HT-29 (cell line): Measurements from ENCODE around the gene SEC63. TPM values are rescaled to one million over a fixed set of nuclear protein-coding genes. Genes with fewer than 3 reads are reported as not detected.
"Not testable (repeated sequence)": the region's sequence is repeated elsewhere in the genome, so short reads cannot be mapped to it uniquely, and the experiment has no call there.

Experiments used
- DNase-seq: peaks from one replicate; pipeline ENCODE4 v3.0.0-alpha.2; 2015; ENCODE audit warnings: low spot score
- total RNA-seq: library from RNA; depleted of rRNA; stranded (reverse); fragments of >200 nt; shearing (Covaris generic); gene quantifications from 2 replicates; pipeline ENCODE4 v1.2.3, GENCODE V29; 2014

Gene SEC63
- total RNA-seq, 1 experiment from 2014 or later, result 9.6 TPM

DNA sequence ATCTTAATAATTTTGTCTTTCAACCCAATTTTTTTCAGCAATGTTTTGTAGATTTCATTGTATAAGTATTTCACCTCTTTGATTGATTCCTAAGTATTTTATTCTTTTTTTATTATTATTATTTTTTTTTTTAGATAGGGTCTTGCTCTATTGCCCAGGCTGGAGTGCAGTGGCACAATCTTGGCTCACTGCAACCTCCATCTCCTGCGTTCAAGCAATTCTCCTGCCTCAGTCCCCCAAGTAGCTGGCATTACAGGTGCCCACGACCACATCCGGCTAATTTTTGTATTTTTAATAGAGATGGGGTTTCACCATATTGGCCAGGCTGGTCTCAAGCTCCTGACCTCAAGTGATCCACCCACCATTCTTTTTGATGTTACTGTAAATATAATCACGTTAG, 97.0 kb downstream of the SEC63 start:
- not testable (repeated sequence) for DNase-seq

DNA sequence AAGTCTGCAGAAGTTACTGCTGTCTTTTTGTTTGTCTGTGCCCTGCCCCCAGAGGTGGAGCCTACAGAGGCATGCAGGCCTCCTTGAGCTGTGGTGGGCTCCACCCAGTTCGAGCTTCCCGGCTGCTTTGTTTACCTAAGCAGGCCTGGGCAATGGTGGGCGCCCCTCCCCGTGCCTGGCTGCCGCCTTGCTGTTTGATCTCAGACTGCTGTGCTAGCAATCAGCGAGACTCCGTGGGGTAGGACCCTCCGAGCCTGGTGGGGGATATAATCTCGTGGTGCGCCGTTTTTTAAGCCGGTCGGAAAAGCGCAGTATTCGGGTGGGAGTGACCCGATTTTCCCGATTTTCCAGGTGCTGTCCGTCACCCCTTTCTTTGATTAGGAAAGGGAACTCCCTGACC, 97.9 kb downstream of the SEC63 start:
- DNase-seq, result peak; percentile 22

DNA sequence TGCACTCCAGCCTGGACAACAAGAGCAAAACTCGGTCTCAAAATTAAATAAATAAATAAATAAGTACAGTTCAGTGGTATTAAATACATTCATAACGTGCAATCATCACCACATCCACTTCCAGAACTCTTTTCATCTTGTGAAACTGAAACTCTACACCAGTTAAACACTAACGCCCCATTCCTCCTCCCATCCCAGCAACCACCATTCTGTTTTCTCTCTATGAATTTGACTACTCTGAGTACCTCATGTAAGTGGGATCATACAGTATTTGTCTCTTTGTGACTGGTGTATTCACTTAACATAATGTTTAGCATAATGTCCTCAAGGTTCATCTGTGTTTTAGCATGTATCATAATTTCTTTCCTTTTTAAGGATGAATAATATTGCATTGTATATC, 104.8 kb downstream of the SEC63 start:
- no peak for DNase-seq

DNA sequence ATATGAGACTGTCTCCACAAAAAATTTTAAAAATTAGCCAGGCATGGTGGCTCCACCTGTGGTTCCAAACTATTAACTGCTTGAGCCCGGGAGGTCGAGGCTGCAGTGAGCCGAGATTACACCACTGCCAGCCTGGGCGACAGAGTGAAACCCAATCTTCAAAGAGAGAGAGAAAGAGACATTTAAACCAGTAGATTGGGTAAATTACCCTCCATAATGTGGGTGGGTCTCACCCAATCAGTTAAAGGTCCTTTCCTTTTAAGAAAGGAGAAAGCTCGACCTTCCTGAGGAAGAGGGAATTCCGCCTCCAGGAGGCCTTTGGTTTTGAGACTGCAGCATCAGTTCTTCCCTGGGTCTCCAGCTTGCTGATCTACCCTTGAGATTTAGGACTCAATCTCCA, 108.7 kb downstream of the SEC63 start:
- no peak for DNase-seq

DNA sequence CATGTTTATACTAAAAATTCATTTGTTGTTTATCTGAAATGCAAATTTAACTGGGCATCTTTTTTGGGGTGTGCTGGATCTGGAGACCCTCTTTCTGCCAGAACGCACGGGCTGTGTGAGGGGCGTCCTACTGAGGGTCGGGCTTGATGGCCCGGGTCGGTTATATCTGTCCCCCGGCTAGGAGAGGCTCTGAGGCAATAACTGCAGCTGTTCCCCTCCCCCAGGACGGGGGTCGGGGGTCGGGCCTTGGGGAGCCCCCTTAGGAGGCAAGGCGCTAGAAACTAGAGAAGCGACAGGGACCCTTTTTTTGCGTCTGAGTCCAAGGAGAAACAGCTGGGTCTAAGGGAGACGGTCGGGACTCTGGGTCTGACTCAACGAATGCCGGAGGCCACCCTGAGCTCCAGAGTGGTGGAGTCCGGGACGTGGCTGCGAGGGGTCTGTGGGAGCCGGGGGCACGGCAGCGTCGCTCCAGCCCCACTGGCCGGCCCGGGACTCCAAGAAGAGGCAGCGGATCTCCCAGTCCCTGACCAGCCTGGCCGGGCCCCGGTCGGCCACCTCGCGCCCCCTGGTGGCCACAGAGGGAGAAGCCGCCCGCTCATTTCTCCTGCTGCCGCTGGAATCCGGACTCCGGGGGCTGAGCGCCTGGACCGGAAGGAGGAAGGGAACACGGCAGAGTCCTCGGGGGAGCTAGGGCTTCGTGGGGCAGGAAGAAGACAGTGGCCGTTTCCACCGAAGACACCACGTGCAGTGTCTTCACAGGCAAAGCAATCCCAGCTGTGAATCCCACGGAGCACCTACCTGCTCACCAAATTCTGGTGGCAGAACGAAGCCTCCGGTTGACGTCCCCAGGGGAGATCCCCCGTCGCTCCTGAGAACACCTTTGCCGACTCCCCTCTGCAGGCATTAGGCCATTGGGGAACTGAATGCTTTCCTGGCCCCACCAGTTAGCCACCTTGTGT, 109.9 kb downstream of the SEC63 start:
- DNase-seq, result peak; percentile 76

DNA sequence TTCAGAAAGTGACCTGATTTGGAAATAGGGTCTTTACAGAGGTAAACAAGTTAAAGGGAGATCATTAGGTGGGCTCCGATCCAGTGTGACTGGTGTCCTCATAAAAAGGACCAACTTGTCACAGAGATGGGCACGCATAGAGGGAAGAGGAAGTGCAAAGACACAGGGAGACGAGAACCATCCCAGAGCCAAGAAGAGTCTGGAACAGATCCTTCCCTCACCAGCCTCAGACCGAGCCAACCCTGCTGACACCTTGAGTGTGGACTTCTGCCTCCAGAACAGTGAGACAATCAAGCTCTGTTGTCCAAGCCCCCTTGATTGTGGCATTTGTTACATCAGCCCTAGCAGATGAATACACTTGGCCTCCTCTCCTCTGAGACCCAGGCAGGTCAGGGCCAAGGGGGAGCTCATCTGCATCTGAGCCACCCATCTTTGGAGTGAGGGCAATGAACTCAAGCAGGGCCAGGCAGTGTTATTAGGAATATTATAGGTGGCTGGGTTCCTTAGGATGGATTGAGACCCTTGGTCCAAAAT, 111.7 kb downstream of the SEC63 start:
- DNase-seq, result no peak

DNA sequence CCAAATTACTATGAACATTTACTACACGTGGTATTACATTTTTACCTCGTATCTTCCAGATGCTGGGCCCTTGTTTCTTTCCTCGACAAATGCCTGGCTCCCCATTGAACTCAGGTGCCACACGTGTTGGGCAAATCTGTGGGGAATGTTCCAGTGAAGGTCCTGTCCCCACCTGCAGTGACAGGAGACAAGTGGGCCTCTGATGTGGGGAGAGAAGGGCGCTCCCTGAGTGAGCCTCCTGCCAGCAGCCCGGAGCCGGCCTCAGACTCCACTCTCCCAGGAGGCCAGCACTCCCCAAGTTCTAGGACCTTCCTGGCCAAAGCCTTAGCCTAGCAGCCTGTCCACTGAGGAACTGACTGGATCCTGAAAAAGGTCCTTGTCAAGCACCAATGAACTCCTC, 112.2 kb downstream of the SEC63 start:
- no peak for DNase-seq

DNA sequence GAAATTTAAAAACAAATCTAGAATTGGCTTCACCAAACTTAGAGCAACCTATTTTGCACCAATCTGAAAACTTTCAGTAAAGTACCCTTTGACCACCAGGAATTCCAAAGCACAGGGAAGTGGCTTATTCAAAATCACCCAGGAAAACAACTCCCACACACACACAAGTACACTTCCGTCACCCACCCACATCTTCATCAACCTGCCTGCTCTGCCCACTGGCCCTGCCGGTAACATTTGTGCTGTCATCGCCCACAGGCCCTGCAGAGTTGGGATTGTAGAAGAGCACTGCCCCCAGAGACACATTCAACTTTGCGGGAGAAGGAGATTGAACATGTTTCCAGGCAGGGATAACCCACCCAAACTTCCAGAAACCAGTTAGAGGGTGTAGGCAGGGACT, 114.6 kb downstream of the SEC63 start:
- DNase-seq, result no peak

DNA sequence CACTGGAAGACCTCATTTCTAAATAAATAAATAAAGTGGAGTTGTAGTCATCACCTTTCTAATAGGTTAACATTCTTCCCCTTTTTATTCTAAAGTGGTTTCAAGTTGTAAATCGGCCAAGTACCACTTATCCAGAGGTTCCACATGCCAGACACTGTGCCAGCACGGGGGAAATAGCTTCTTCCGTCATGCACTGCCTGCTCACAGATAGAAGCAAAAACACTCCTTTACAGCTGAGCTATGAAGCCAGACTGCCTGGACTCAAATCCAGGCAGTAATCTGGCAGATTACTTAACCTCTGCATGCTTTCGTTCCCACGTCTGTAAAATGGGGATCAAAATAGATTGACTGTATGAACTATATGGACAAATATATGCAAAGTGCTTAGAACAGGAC, 116.7 kb downstream of the SEC63 start:
- DNase-seq, result no peak

DNA sequence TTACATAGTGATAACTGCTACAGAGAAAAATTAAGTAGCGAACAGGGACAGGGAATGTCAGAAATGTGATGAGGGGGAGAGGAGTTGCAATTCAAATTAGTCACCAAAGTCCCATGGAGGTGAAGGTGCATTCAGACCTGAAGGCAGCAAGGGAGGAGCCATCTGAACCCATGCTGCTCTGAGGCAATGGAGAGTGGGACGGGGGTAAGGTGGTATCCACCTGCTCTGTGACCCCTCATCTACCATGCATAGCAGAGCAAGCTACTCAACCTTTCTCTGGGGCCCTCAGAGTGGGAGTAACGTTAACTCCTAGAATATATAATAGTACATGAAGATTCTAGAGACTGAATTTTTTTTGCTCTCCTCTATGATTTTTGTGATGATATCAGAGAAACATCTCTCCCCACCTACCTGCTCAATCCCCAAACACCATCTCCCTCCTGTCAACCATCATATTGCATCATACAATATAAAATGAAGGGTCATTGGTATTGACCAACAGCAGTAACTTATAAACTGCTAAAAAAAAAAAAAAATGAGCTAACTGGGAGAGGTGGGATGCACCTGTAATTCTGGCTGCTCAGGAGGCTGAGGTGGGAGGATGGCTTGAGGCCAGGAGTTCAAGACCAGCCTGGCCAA, 117.3 kb downstream of the SEC63 start:
- no peak for DNase-seq

DNA sequence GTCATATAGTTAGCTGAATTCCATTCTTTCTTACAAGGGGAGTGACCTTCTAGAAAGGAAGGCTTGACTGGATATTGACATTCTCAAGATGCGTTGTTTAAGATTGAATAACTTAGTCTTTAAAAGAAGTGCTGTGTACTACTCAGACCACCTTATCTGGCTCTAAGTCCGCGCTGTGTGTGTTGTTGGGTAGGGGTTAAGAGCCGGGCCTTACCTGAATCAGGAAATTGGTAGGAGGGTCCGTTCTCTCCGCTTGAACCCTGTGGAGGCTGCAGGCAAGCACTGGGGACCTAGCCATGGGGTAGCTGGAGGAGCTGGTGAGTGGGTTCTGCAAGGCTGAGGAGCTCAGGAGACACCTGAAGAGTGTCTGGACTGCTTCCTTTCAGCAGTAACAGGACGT, 124.9 kb downstream of the SEC63 start:
- no peak for DNase-seq

DNA sequence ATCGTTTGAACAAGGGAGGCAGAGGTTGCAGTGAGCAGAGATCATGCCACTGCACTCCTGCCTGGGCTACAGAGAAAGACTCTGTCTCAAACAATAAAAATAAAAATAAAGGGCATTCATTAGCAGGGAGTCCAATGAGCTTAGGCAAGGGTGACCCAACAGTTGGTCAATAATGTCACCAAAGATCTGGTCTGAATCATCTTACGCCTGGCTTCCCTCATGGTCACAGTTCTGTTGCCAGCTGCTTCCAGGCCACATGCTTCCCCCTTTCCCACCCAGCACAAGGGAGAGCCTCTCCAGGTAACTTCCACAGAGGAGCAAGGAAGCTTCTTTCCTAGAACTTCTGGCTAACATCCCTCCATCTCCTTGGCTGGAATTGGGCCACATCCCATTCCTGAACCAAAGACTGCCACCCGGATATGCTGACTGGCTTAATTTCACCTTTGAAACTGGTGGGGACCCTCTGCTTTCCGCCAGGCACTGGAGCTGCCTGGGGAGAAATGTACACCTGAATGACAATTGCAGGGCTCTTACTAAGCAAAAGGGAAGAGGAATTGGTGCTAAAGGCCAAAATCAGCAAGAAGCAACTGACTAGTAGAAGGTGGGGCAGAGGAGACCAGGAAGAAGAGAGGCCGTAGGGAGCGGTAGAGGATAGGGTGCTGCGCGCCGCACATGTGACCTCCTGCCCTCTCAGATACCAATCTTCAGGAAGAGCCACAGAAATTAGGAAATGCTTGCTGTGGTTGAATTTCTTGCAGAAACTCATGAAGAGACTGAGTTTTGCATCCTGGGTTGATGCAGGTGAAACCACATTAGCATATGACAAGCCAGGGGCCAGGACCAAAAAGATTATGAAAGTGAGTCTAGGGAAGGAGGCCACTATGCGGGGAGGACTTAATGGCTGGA, 125.6 kb downstream of the SEC63 start:
- DNase-seq, result no peak

DNA sequence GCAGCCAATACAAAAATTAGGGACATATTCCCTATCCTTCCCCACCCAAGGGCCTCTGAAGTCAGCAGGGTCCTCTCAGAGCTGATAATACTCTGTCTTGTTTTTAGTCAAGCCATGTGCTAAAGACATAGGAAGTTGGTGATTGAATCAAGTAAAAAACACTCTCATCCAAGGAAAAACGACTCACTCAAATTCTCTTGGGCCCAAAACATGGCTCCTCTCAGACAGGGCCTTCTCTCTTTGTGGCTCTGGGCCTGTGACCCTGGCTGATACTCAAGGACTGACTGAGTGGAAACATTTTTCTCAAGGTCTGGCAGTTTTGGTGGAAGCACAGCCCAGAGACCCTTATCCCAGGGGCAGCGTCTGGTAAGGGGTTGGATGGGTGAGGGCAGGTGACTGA, 127.9 kb downstream of the SEC63 start:
- DNase-seq, result no peak

DNA sequence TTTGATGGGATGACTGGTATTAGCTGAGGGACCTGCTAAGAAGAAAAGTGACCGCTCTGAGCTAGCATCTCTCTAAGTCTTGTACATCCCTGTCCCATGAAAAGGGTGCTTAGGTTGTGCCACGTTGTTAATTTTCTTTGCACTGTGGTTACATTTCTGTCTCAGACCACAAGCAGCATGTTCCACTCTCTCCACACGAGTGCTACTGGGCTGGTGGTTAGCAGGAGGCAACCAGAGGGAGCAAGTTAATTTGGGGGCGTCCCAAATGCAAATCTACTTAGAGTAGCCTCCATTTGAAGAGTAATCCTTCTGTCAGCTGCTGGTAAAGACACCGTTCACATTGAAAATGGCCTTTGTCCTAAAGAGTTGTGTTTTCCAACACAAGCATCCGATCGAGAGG, 130.5 kb downstream of the SEC63 start:
- DNase-seq, result no peak

DNA sequence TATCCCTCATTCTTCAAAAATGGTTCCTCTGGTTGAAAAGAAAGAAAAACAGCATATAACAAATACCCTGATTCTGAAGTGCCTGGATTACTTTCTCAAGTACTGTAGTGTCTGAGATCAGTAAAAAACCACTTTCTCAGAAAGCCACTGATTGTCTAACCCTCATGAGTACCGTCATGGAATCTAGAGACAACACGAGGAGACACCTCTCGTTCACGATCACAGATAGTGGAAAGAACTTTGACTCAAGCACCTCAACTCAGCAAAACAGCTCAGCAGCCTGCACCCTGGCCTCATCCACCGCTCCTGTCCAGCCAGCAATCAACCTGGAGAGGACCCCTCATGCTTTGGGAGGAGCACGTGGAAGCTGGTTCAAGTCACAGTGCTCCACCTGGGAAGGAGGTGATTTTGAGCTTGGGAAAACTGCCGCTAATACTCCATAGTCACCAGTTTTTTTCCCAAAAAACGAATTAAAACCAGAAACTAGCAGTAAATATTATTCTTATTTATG, 134.9 kb downstream of the SEC63 start:
- DNase-seq, result no peak

DNA sequence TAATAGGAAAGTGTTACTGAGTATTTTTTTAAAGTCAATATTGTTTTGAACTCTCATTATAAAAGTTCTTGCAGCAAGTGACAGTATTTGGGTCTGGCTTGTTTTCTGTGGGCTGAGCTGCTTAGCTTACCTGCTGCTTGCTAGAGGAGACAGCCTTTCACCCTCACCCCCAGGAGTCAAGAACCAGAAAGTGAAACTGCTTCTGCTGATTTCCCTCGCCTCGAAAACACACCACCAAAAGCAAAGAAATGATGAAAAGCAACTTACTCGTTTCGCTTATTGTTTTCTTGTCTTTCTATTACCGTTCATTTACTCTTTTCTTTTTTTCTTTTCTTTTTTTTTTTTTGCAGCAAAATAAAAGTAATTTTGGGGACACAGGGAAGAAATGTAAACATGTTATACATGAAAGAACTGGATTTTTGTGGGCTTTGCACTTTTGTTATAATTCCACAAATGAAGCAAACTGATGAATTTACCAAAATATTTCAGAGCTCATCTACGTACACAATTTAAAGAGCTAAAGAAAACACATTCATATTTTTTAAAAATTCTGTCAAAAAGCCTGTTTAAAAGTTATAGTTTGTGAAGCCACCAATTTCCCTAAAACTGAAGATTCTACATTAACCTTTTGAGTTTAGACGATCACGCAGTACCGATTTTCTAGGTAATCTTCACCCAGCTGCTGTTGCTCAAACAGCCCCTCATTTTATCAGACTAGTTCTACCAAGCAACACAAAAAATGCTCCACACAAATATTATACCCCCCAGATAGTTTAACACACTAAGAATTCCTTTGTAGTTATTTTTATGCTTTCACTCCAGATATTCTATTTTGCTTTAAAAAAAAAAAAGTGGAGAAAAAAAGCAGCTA, 135.6 kb downstream of the SEC63 start:
- no peak for DNase-seq

DNA sequence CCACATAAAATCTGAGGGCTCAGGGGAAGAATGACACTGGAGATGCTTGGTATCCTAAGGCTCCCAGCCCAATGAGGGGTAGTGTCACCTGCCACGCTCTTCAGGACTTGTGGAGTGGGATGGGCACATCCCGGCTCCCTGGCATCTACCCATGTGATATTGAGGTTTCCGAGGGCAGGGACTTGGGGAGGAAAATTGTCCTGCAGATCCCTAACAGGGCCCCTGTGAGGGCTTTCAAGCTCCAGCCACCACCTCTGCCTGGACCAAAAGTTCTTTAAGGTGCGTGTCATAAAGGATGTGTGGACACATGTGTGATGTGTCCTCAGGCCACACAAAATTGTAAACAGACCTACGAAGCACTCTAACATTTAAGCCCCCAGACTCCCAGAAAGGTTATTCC, 136.4 kb downstream of the SEC63 start:
- no peak for DNase-seq

DNA sequence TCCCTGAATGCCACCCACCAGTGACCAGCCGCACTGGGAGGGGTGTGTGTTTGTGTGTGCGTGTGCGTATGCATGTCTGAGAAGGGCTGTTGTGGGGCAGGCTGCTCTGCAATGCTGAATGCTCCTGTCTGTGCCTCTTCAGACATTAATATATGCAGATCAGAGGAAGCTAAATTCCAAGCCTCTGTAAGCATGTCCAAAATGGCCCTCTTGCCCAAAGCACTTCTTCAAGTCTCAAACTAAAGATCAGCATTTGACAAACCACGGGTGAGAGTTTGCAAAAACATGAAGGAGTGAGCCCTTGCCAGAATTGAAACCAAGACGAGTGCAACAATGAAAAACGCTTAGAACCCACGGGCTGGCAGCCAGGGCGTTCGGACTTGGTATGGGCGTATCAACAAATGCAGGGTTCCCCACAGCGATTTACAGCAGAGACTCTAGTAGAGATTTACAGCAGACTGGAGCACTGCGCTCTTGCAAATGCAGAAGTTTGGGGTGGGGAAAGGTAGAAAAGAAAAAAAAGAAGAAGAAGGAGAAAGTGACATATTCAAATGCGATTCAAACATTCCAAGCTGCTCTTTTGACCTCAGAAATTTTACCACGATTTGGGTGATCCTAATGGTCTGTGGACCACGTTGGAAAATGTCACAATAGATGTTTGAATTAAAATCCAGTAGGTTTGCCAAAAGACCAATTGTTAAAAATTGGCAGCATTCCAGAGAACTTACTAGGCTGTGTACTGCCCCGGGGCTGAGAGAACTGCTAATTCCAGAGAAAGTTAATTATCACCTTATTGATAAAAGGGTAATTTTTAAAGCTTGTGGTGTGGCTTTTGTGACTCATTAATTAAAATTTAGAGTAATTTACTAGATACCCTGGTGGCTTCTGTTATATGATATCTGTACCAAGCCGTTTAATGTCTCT, 137.4 kb downstream of the SEC63 start:
- no peak for DNase-seq

DNA sequence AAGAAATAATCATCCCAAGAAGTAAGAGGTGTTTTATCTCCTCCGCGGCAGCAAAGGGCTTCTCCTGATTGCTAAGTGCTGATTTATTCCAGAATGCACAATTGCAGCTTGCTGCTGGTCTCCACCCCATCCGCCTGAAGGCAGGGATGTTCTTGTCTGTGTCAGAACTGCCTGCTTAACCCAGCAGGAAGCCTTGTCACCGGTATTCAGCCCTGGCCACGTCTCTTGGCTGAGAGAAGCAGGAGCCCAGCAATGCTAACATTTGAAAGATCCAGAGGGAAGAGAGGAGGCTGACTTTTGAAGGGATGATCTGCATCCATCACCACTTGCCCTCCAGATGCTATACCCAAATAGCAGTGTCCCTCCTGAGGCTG, 138.1 kb downstream of the SEC63 start:
- DNase-seq, result no peak

DNA sequence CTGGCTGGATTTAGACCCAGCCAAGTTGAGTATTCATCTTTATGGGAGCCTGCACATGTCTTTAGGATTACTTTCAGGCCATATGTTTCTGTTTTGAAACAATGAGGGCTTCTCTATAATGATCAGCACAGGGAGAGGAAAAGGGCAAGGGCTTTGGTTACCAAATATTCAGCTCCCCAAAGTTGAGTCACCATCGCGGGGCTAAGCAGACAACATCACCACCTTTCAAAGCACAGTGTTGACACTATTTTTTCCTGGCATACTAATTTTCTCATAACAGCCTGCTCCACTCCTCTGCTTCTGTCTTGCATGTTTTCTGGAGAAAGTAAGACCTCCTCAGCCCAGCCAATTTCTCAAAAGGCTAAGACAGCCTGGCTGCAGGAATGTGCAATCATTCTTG, 138.8 kb downstream of the SEC63 start:
- DNase-seq, result no peak
